Heart right ventricle (tissue), 16 donors: ENCODE results near the gene ANLN. TPM values are rescaled to one million over a fixed set of nuclear protein-coding genes. Genes with fewer than 3 reads are reported as not detected.

Experiments
- ATAC-seq, 8 donors: fragments of 200-7000 bp; cut with Tn5 transposase; one replicate each; pipeline ENCODE4 v1.9.1; 2020; ENCODE audit warnings: mild to moderate bottlenecking in 8 of 8, moderate library complexity in 8 of 8, moderate number of reproducible peaks in 1 of 8
- DNase-seq, 2 donors: peaks; one replicate each; pipeline ENCODE4 v3.0.0-alpha.2; 2020
- H3K27ac ChIP-seq, 10 donors: fragments of 200-600 bp; sonication (generic) in 2 of 10; one replicate each; pipeline versions ENCODE4 v1.5.0 to v1.8.0; 2020 to 2022; ENCODE audit warnings: mild to moderate bottlenecking in 3 of 10
- H3K27me3 ChIP-seq, 7 donors: fragments of 200-600 bp; one replicate each; pipeline ENCODE4 v1.8.0; 2021 to 2022; ENCODE audit warnings: mild to moderate bottlenecking in 2 of 7
- H3K36me3 ChIP-seq, 9 donors: fragments of 200-600 bp; sonication (generic) in 1 of 9; one replicate each; pipeline versions ENCODE4 v1.5.0 to v1.8.0; 2020 to 2022; ENCODE audit warnings: mild to moderate bottlenecking in 2 of 9
- H3K4me1 ChIP-seq, 9 donors: fragments of 200-600 bp; sonication (generic) in 1 of 9; one replicate each; pipeline versions ENCODE4 v1.5.0 to v1.8.0; 2020 to 2022; ENCODE audit warnings: mild to moderate bottlenecking in 4 of 9
- H3K4me3 ChIP-seq, 10 donors: fragments of 200-600 bp; sonication (generic) in 2 of 10; one replicate each; pipeline versions ENCODE4 v1.5.0 to v1.8.0; 2020 to 2022; ENCODE audit warnings: mild to moderate bottlenecking in 7 of 10, moderate library complexity in 2 of 10
- H3K9me3 ChIP-seq, 11 donors: fragments of 200-600 bp in 10 of 11; sonication (generic) in 2 of 11; one replicate each; pipeline versions ENCODE4 v1.5.0 to v1.8.0; 2013 to 2022; ENCODE audit warnings: mild to moderate bottlenecking in 2 of 11, control low read depth in 1 of 11, moderate library complexity in 1 of 11
- CTCF ChIP-seq, 9 donors: fragments of 200-600 bp; sonication (generic) in 2 of 9; IDR thresholded peaks; one replicate each; pipeline versions ENCODE4 v1.5.0 to v1.8.0; 2021 to 2022; ENCODE audit warnings: antibody characterized with exemption in 9 of 9, mild to moderate bottlenecking in 5 of 9, moderate library complexity in 1 of 9
- WGBS, 2 donors: extraction: QIAGEN DNeasy Blood & Tissue Kit; methylation state at CpG; one replicate each; pipeline ENCODE4 v1.1.7; 2013; ENCODE audit warnings: inconsistent platforms in 1 of 2; 5-methylcytosine and 5-hydroxymethylcytosine counted together
- intact Hi-C, 10 donors: fragments of 100-400 bp; cut with DNase I; formaldehyde crosslinking; loops; one replicate each; pipeline versions ENCODE4 v1.11.1 to v1.14.2; 2022
- polyA plus RNA-seq, 2 donors: library from polyadenylated mRNA; stranded (reverse); fragments of 200-250 nt; gene quantifications; one replicate each; pipeline ENCODE4 v1.2.3, GENCODE V29; 2013
- total RNA-seq, 10 donors: library from RNA; stranded (reverse); fragmentation: NEBNext Ultra II Directional in 3 of 10; extraction: Animal tissue kit (Norgen Biotek cat#: 25700) in 3 of 10; gene quantifications; one replicate each; pipeline versions ENCODE4 v1.2.1 to v1.2.4, GENCODE V29; 2021 to 2023
- donor health status: Arrhythmogenic right ventricular cardiomyopathy.
- donor health status: ischemic (EF 13 %, LVEDD 7.1; RV severe dilation, severe dysfunction).
- donor health status: healthy with polysubstance abuse.
- donor health status: DM: no; HTN: yes; CAD: no.
- donor health status: DM: no; HTN: no; CAD: no.
- donor health status: ischemic (EF 25% LVEDD 6.9; RV normal size, moderate dysfunction).
- donor health status: ischemic (EF 25% LVEDD 5.7; RV mildly dilated, moderate dysfunction).
- donor health status: healthy.
- donor health status: DM: yes; HTN: yes; CAD: no.
- donor health status: Ischemic cardiomyopathy.
- donor health status: ischemic (EF 35%, LVEDD 5.7; RV mildly dilated, moderate dysfunction).
- donor health status: nonischemic (EF 11% LVEDD 7.7; RV severe dilation, severe dysfunction).
- donor health status: DM: yes; HTN: yes; CAD: no.
- donor health status: PGD.
- donor health status: ischemic (EF 29% LVEDD 5.4; RV normal size, mild dysfunction).
- donor health status: nonischemic (EF 23%, LVEDD 6.1; RV moderate dilation, normal function).

ANLN gene
- total and polyA plus RNA-seq, 12 donors: 0.38 to 13.4 (median 1.9) TPM

- DNase-seq (no peak), ATAC-seq (no peak)
- H3K4me3 ChIP-seq: no peak overlapping the region
- H3K9me3 ChIP-seq: no peaks in the 10 kb centered on the region
- no peaks in the 10 kb centered on the region for H3K27me3 ChIP-seq
- no peak for TF ChIP-seq CTCF (IDR thresholded peaks at IDR 0.05)
- intact Hi-C loops: no loop called here
- H3K4me1 ChIP-seq: no peaks in the 10 kb centered on the region
- H3K27ac ChIP-seq: no peak overlapping the region
- no peaks in the 10 kb centered on the region for H3K36me3 ChIP-seq
Observed at GRCh38 chr7:36348256-36348655, 41.4 kb upstream of the ANLN start.

- Histone ChIP-seq H3K4me1 (no peaks in the 10 kb centered on the region), H3K27ac (no peak overlapping the region), H3K9me3 (no peaks in the 10 kb centered on the region), H3K36me3 (no peaks in the 10 kb centered on the region), H3K27me3 (no peaks in the 10 kb centered on the region), H3K4me3 (no peak overlapping the region)
- DNase-seq (no peak), ATAC-seq (no peak)
- 92 to 94% methylated on average over 3 of the region's 3 CpGs for WGBS, 2 donors
- intact Hi-C loops: no loop called here
- no peak for TF ChIP-seq CTCF (IDR thresholded peaks at IDR 0.05)
Observed at GRCh38 chr7:36348771-36349170, 40.9 kb upstream of the ANLN start.

GRCh38 chr7:36349626-36350025 lies 40.0 kb upstream of the ANLN start:
- 91 to 92% methylated on average over 2 of the region's 2 CpGs for WGBS, 2 donors

GRCh38 chr7:36355490-36355889 lies 34.2 kb upstream of the ANLN start:
- H3K4me3 ChIP-seq: no peak overlapping the region
- H3K36me3 ChIP-seq: no peaks in the 10 kb centered on the region
- 64 to 71% methylated on average over 3 of the region's 3 CpGs for WGBS, 2 donors
- DNase-seq: no peak
- no peak for TF ChIP-seq CTCF (IDR thresholded peaks at IDR 0.05)
- no peaks in the 10 kb centered on the region for H3K9me3 ChIP-seq
- no peak overlapping the region for H3K27ac ChIP-seq
- intact Hi-C loops: no loop called here
- peaks cover 0 to 7% (median 0%) of the 10 kb centered on the region in 9 donors for H3K4me1 ChIP-seq
- H3K27me3 ChIP-seq: no peaks in the 10 kb centered on the region
- ATAC-seq: no peak

More at GRCh38 chr7:36349626-36350025, 40.0 kb upstream of the ANLN start:
- ATAC-seq: no peak
- Histone ChIP-seq H3K4me3 (no peak overlapping the region), H3K27ac (no peak overlapping the region), H3K27me3 (no peaks in the 10 kb centered on the region), H3K36me3 (no peaks in the 10 kb centered on the region), H3K9me3 (no peaks in the 10 kb centered on the region), H3K4me1 (no peaks in the 10 kb centered on the region)
- intact Hi-C loops: no loop called here
- DNase-seq: no peak
- TF ChIP-seq CTCF (IDR thresholded peaks at IDR 0.05): no peak

- Histone ChIP-seq H3K36me3 (no peaks in the 10 kb centered on the region), H3K4me3 (no peak overlapping the region), H3K27ac (no peak overlapping the region), H3K9me3 (no peaks in the 10 kb centered on the region), H3K27me3 (no peaks in the 10 kb centered on the region), H3K4me1 (peaks cover 0 to 7% (median 0%) of the 10 kb centered on the region in 9 donors)
- ATAC-seq: no peak
- DNase-seq: no peak
- 82 to 83% methylated on average over 3 of the region's 3 CpGs for WGBS, 2 donors
- intact Hi-C loops: no loop called here
- TF ChIP-seq CTCF (IDR thresholded peaks at IDR 0.05): no peak
Observed at GRCh38 chr7:36357054-36357453, 32.6 kb upstream of the ANLN start.
